ENCODE data around the gene ITGA8. TPM values are rescaled to one million over a fixed set of nuclear protein-coding genes. Genes with fewer than 3 reads are reported as not detected.

ITGA8 gene
- polyA plus RNA-seq, 1 donor (not counting 4 experiments of a cell fraction or from before 2014, with no cell fraction given) = not detected

DNA sequence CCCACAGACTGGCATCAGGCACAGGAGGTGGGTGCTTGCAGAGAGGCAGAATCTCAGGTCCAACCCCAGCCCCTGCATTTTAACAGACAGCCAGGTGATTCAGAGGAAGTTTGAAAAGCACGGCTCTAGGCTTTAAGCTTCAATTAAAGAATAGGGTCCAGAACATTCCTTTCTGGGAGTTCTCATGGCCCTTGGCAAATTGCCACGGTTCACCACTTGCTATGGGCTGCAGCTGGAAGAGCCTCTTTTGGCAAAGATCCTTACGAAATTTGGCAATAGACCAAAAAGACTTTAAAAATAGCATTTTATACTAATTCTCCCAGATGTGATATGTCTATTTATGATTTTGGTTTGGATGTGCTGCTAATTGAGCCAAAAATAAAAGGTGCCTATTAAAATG, 148.1 kb downstream of the ITGA8 start:
- H3K79me2 ChIP-seq (ENCODE audit: control insufficient read depth, insufficient read depth, low read length) = no peaks in the 10 kb centered on the region
- H4K20me1 ChIP-seq (ENCODE audit: control insufficient read depth, extremely low read depth, insufficient read depth, low read length) = no peaks in the 10 kb centered on the region
- no peaks in the 10 kb centered on the region for H3K27me3 ChIP-seq (ENCODE audit: control insufficient read depth, extremely low read depth, insufficient read depth, low read length)
- no peaks in the 10 kb centered on the region for H3K9me1 ChIP-seq (ENCODE audit: control insufficient read depth, extremely low read depth, insufficient read depth, low read length)
- FAIRE-seq (no peak), DNase-seq (ENCODE audit: low read depth, low spot score) (no peak)
- H3K4me2 ChIP-seq (ENCODE audit: control insufficient read depth, extremely low read depth, insufficient read depth, low read depth, low read length) = no peak overlapping the region
- no peak overlapping the region for H3K4me3 ChIP-seq (ENCODE audit: control insufficient read depth in 2 of 3, extremely low read depth in 1 of 3, insufficient read depth in 2 of 3, low read depth in 1 of 3, low read length in 3 of 3)
- no peak overlapping the region for H2AFZ ChIP-seq (ENCODE audit: control insufficient read depth, low read length)
- H3K9ac ChIP-seq (ENCODE audit: control insufficient read depth, extremely low read depth, insufficient read depth, low read length) = no peak overlapping the region
- no peak for TF ChIP-seq EZH2 (IDR thresholded peaks at IDR 0.05; ENCODE audit: low read length)
- H3K9me3 ChIP-seq (ENCODE audit: control insufficient read depth, low read depth, low read length) = no peaks in the 10 kb centered on the region
- H3K36me3 ChIP-seq (ENCODE audit: control insufficient read depth in 2 of 2, extremely low read depth in 1 of 2, insufficient read depth in 2 of 2, low read length in 2 of 2) = no peaks in the 10 kb centered on the region
- dilution Hi-C loops (cut with MboI; ENCODE audit: extremely low pct_ligation_motif_present, low sequenced_read_pairs) = no loop called here
- H3K4me1 ChIP-seq (ENCODE audit: control insufficient read depth, extremely low read depth, insufficient read depth, low read length) = no peaks in the 10 kb centered on the region
- H3K27ac ChIP-seq (ENCODE audit: control insufficient read depth, insufficient read depth, low read length) = no peak overlapping the region

DNA sequence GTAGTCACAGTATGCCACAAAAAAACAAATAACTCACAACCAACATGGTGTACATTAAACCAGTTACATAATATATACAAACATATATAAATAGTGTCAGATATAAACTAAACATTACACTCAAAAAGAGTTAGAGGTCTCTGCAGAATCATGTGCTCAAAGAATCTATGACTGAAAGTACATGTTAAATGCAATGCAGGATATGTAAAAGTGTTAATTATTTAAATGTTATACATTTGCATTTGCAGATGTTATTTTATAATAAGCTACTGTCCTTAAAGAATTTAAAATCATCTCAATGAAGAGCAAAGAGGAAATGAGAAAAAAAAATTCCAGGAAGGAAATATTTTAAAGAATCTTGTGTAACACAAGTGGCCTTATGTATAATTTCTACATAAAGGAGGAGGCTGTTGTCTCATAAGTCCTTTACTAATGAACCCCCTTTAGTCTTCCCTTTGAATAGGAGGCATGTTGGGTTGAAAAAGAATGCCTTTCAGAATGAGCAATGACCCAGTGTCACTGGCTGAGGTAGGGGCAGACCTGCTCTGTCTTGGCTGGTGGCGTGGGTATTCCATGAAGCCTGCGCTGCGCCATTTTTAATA, 148.9 kb downstream of the ITGA8 start:
- Histone ChIP-seq H3K9me1 (ENCODE audit: control insufficient read depth, extremely low read depth, insufficient read depth, low read length) (no peaks in the 10 kb centered on the region), H3K9ac (ENCODE audit: control insufficient read depth, extremely low read depth, insufficient read depth, low read length) (no peak overlapping the region), H3K4me3 (ENCODE audit: control insufficient read depth in 2 of 3, extremely low read depth in 1 of 3, insufficient read depth in 2 of 3, low read depth in 1 of 3, low read length in 3 of 3) (no peak overlapping the region), H3K4me2 (ENCODE audit: control insufficient read depth, extremely low read depth, insufficient read depth, low read depth, low read length) (no peak overlapping the region), H2AFZ (ENCODE audit: control insufficient read depth, low read length) (no peak overlapping the region), H4K20me1 (ENCODE audit: control insufficient read depth, extremely low read depth, insufficient read depth, low read length) (no peaks in the 10 kb centered on the region), H3K27ac (ENCODE audit: control insufficient read depth, insufficient read depth, low read length) (no peak overlapping the region), H3K36me3 (ENCODE audit: control insufficient read depth in 2 of 2, extremely low read depth in 1 of 2, insufficient read depth in 2 of 2, low read length in 2 of 2) (no peaks in the 10 kb centered on the region), H3K79me2 (ENCODE audit: control insufficient read depth, insufficient read depth, low read length) (no peaks in the 10 kb centered on the region), H3K4me1 (ENCODE audit: control insufficient read depth, extremely low read depth, insufficient read depth, low read length) (no peaks in the 10 kb centered on the region), H3K27me3 (ENCODE audit: control insufficient read depth, extremely low read depth, insufficient read depth, low read length) (no peaks in the 10 kb centered on the region), H3K9me3 (ENCODE audit: control insufficient read depth, low read depth, low read length) (no peaks in the 10 kb centered on the region)
- no peak for DNase-seq (ENCODE audit: low read depth, low spot score)
- TF ChIP-seq EZH2 (IDR thresholded peaks at IDR 0.05; ENCODE audit: low read length) = no peak
- TF ChIP-seq, protein P1, sequence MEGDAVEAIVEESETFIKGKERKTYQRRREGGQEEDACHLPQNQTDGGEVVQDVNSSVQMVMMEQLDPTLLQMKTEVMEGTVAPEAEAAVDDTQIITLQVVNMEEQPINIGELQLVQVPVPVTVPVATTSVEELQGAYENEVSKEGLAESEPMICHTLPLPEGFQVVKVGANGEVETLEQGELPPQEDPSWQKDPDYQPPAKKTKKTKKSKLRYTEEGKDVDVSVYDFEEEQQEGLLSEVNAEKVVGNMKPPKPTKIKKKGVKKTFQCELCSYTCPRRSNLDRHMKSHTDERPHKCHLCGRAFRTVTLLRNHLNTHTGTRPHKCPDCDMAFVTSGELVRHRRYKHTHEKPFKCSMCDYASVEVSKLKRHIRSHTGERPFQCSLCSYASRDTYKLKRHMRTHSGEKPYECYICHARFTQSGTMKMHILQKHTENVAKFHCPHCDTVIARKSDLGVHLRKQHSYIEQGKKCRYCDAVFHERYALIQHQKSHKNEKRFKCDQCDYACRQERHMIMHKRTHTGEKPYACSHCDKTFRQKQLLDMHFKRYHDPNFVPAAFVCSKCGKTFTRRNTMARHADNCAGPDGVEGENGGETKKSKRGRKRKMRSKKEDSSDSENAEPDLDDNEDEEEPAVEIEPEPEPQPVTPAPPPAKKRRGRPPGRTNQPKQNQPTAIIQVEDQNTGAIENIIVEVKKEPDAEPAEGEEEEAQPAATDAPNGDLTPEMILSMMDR (optimal IDR thresholded peaks at IDR 0.05 in 1 of 3, IDR thresholded peaks at IDR 0.05 in 1 of 3, conservative IDR thresholded peaks at IDR 0.05 in 1 of 3; ENCODE audit: extremely low read depth in 1 of 3, insufficient read depth in 2 of 3, low read length in 3 of 3) = no peak
- FAIRE-seq = no peak
- dilution Hi-C loops (cut with MboI; ENCODE audit: extremely low pct_ligation_motif_present, low sequenced_read_pairs) = no loop called here

DNA sequence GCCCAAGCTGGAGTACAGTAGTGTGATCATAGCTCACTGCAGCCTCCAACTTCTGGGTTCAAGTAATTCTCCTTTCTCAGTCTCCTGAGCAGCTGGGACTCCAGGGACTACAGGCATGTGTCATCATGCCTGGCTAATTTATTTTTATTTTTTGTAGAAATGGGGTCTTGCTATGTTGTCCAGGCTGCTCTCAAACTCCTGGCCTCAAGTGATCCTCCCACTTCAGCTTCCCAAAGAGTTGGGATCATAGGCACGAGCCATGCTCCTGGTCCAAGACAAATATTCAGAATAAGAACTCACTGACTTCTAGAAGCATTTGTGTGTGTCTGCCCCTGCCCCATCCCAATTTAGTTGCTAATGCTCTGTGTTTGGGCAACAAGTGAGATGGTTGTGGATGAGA, 151.8 kb downstream of the ITGA8 start:
- no peak overlapping the region for H3K9ac ChIP-seq (ENCODE audit: control insufficient read depth, extremely low read depth, insufficient read depth, low read length)
- dilution Hi-C loops (cut with MboI; ENCODE audit: extremely low pct_ligation_motif_present, low sequenced_read_pairs) = no loop called here
- no peaks in the 10 kb centered on the region for H3K4me1 ChIP-seq (ENCODE audit: control insufficient read depth, extremely low read depth, insufficient read depth, low read length)
- no peaks in the 10 kb centered on the region for H3K36me3 ChIP-seq (ENCODE audit: control insufficient read depth in 2 of 2, extremely low read depth in 1 of 2, insufficient read depth in 2 of 2, low read length in 2 of 2)
- H3K4me2 ChIP-seq (ENCODE audit: control insufficient read depth, extremely low read depth, insufficient read depth, low read depth, low read length) = no peak overlapping the region
- no peak for TF ChIP-seq EZH2 (IDR thresholded peaks at IDR 0.05; ENCODE audit: low read length)
- H2AFZ ChIP-seq (ENCODE audit: control insufficient read depth, low read length) = no peak overlapping the region
- no peaks in the 10 kb centered on the region for H3K9me3 ChIP-seq (ENCODE audit: control insufficient read depth, low read depth, low read length)
- H3K27ac ChIP-seq (ENCODE audit: control insufficient read depth, insufficient read depth, low read length) = no peak overlapping the region
- FAIRE-seq (no peak), DNase-seq (ENCODE audit: low read depth, low spot score) (no peak)
- H3K9me1 ChIP-seq (ENCODE audit: control insufficient read depth, extremely low read depth, insufficient read depth, low read length) = no peaks in the 10 kb centered on the region
- H3K27me3 ChIP-seq (ENCODE audit: control insufficient read depth, extremely low read depth, insufficient read depth, low read length) = no peaks in the 10 kb centered on the region
- H3K79me2 ChIP-seq (ENCODE audit: control insufficient read depth, insufficient read depth, low read length) = no peaks in the 10 kb centered on the region
- H3K4me3 ChIP-seq (ENCODE audit: control insufficient read depth in 2 of 3, extremely low read depth in 1 of 3, insufficient read depth in 2 of 3, low read depth in 1 of 3, low read length in 3 of 3) = no peak overlapping the region
- no peaks in the 10 kb centered on the region for H4K20me1 ChIP-seq (ENCODE audit: control insufficient read depth, extremely low read depth, insufficient read depth, low read length)
